ENCODE data around the gene PGAM4.
"Not testable (repeated sequence)": the region's sequence is repeated elsewhere in the genome, so short reads cannot be mapped to it uniquely, and the experiment has no call there.

PGAM4 gene

GRCh38 chrX:77924320-77924859, 45.0 kb downstream of the PGAM4 start:
- no peak for DNase-seq

GRCh38 chrX:77922787-77923186, 46.7 kb downstream of the PGAM4 start:
- DNase-seq = no peak

- not testable (repeated sequence) for DNase-seq
These were observed 50.1 kb downstream of the PGAM4 start for GRCh38 chrX:77919370-77919769.

- no peak for DNase-seq
These were observed 50.9 kb downstream of the PGAM4 start for GRCh38 chrX:77918568-77918967.

All from NCI-H774 (cell line).